SW480 (cell line): ENCODE results near the gene ENPP3.

Experiments used
- DNase-seq: peaks from one replicate; pipeline ENCODE4 v3.0.0-alpha.2; 2016; ENCODE audit warnings: low spot score

ENPP3 gene

DNA sequence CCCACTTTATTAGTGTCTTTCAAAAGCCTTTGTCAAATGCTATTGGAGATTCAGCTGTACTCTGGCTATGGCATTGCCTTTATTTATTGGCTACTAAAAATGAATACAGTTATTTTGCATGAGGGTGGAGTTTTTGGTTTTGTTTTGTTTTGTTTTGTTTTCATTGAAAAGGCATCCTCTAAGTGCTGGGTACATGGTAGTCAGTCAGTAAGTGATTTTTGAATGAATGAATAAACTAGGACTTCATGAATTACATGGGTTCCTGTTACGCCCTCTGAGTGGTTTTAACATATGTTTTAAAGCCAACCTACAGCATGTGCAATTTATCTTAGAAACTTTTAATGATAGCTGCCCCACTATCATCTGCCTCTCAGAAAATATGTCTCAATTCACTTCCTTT lies 131.9 kb downstream of the ENPP3 start:
- no peak for DNase-seq

DNA sequence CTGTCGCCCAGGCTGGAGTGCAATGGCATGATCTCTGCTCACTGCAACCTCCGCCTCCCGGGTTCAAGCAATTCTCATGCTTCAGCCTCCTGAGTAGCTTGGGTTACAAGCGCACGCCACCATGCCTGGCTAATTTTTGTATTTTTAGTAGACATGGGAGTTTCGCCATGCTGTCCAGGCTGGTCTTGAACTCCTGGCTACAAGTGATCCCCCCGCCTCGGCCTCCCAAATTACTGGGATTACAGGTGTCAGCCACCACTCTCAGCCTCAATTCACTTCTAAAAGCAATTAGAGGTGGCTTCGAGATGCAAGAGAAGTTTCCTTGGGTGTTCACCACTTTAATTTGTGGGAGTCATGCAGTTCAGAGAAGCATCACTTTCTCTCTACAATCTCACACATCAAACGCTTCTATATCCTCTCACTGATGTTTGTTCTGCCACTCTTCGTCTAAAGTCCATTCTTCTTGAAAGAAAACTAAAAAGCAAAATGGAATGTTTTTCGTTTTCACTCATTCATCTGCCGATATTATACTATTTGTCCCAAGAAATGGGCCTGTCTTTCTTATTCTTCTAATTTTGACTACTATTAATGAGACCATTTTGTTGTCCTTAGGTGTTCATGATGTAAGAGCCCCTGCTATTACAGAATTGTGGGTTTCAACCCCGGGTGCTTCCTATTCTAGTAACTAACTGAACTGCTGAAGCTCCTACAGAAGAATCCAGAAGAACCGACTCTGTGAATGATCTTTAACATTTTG lies 132.5 kb downstream of the ENPP3 start:
- DNase-seq, result no peak

DNA sequence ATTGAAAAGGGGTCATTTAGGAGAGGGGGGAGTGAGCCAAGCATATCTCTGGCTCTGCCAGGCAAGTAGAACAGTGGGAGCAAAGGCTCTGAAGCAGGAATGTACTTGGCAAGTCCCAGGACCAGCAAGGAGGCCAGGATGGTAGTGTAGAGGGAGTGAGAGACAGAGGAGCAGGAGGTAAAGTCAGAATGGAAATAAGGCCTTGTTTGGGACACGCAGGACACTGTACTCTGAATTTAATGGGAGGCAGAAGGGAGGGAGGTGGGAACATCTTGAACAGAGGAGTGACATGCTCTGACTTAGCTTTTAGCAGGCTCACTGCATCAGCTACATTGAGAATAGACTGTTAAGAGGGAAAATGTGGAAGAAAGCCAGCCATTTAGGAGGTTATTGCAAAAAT lies 133.7 kb downstream of the ENPP3 start:
- no peak for DNase-seq

DNA sequence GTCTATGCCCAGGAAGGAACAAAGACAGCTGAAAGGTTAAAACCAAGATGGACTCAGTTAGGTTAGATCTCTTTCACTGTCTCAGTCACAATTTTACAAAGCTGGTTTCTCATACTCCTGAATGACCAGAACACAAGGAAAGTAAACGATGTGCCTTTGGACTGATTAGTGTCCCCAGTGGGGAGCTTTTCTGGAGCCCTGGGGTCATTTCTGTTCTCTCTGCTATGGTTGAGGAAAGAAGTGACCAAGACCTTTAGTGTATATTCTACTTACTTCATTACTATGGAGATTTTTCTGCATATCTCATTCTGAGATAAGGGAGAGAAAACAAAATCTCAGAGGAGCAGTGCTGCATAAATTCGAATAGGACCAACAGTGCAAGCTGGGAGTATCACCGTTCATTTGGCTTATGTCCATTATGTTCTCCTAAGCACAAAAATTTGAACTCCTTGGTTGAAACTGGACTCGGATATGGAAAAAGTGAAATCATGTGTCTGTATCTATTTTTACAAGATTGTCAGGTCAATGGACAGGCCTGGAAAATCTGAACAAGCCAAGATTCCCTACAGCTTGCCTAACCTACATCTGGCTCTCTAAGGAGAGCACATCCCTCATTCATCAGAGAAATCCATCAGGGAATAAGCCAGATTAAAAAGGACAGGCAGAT lies 136.3 kb downstream of the ENPP3 start:
- no peak for DNase-seq

DNA sequence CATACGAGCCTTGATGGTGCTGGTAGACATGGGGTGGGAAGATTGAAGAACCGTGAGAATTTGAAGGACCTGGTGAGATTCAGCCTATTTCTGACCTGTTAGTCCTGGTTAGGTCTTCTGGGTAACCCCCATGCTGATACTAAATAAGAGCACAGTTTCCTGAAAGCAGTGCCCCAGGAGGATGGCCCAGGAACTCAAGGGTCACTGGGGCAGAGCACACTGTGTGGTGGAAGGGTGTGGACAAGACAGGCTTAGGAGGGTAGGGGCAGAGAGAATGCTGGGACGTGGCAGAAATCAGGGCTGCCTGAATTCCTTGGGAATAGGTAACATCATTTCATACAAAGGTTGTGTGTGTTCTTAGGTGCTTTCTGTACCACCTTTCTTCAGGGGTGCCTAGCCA lies 138.8 kb downstream of the ENPP3 start:
- DNase-seq, result no peak

DNA sequence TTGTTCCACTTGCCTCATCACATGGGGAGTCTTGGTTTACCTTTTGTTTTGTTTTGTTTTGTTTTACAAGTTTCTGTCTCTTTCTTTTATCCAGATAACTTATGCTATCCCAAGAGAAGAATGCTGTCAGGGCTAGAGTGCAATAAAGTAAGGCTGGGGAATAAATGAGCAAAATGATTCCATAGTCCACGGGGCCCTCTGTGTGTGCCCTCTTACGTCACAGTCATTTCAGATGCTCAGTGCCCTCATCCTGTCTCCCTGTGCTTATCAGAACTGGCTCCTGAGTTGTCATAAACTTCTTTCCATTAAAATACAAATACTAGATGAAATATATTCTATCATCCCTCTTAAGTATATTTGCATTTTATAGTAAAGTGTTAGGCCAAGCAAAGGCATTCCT lies 139.9 kb downstream of the ENPP3 start:
- DNase-seq, result no peak

DNA sequence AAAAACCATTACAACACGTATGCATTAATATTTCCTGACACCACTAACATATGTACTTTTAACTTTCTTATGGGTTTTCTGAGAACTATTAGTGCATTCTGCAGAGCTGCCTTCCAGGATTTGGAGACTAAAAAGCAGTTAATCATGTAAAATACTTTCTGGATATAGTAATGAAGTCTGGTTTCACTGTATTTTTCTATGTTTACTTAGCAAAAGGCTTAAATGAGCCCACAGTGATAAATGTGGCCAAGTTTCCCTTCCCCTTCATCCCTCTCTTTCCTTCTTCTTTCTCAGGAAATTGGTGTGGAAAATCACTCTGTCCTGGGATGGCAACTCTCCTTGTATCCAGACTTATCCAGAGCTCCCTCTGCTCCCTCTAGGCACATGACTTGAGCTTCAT lies 141.1 kb downstream of the ENPP3 start:
- DNase-seq, result no peak

DNA sequence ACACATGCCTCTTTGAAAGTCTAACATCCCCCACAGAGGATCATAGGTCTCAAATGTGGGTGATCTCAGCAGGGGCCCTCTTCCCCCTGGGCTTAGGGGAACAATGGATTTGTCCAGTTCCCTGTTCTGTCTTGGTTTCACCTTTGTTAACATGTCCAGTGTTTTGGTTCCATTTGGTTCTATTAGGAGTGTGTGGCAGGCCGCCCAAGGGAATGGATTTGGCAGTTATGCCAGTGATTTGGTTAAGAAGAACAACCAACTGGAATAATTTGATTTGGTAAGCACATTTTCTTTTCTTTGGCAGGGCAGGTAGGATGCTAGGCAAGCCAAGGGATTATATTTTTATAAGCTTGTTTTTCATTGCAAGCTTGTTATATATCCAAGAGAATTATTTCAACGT lies 142.2 kb downstream of the ENPP3 start:
- DNase-seq, result no peak

DNA sequence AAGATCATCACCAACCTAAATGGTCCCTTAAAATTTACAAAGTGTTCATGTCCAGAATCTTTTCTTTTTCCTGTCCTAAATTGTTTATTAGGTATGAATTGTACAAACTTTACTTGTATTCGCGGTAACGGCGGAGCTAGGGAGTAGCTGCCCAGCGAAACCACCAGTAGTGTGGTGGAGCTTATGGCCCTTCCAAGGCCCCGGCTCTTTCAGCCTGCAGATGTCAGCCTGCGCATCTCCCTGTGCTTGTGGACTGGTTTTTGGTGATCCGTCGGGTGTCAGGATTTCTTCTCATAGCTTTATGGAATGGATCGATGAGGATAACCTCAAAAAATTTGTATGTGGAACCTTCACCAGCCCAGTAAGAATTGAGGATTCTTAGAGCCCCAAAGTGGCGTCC lies 143.5 kb downstream of the ENPP3 start:
- no peak for DNase-seq

DNA sequence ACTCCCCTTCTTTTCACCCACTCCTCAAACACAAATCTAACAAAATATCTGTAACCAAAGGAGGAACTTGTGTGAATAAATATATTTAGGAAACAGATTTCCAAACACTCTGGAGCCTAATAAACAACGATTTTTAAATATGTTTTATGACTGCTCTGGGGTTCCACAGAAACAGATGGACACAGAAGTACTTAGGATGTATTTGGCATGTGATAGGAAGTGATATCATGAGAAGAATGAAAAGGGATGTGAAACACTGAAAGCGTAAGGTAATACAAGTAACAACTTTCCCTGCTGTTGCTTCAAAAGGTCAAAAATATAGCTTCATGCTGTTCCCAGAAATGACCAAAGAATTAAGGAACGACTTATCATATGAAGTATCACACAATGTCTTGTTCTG lies 144.6 kb downstream of the ENPP3 start:
- DNase-seq, result no peak

DNA sequence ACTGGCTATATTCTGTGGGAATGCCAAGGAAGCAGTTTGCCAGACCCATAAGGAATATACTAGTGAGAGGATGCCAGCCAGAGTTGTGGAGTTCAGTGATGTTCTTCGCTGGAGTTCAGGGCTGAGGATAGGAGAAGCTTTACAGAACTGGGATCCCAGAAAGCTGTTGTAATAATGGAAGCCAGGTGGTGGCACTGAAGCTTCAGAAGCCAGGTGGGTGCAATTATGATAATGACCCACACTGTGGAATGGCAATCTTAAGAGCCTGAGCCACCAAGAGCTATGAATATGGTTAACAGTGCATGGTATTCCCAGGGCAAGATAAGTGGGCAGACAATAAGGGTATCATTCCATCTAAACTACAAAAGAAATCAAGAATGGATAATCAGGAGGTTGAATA lies 145.7 kb downstream of the ENPP3 start:
- DNase-seq, result peak; percentile 11

DNA sequence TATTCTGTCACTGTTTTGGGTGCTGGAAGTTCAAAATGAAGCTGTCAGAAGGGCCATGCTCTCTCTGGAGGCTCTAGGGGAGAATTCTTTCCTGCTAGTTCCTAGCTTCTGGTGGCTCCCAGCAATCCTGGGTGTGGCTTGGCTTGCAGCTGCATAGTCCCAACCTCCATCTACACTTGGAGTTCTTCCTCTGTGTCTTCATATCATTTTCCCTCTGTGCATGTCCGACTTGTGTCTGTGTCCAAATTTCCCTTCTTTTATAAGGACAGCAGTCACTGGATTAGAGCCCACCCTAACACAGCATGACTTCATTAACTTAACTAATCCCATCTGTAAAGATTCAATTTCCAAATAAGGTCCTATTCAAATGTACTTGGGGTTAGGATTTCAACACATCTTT lies 147.5 kb downstream of the ENPP3 start:
- no peak for DNase-seq

DNA sequence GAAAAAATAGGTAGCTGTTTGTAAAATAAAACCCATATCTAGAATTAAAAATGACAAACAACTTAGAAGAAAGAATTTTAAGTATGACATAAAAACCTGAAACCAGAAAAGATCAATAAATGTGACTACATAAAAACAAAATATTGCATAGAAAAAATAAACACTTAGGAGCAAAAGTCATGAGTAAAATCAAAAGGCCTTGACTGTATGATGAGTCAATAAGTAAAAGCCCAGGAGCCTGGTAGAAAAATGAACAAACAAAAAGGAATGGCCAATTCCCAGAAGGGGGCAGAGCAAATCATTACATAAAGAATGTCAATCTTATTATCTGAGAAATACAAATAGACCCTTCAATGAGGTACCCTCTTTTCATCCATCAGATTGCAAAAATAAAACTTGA lies 150.0 kb downstream of the ENPP3 start:
- no peak for DNase-seq

DNA sequence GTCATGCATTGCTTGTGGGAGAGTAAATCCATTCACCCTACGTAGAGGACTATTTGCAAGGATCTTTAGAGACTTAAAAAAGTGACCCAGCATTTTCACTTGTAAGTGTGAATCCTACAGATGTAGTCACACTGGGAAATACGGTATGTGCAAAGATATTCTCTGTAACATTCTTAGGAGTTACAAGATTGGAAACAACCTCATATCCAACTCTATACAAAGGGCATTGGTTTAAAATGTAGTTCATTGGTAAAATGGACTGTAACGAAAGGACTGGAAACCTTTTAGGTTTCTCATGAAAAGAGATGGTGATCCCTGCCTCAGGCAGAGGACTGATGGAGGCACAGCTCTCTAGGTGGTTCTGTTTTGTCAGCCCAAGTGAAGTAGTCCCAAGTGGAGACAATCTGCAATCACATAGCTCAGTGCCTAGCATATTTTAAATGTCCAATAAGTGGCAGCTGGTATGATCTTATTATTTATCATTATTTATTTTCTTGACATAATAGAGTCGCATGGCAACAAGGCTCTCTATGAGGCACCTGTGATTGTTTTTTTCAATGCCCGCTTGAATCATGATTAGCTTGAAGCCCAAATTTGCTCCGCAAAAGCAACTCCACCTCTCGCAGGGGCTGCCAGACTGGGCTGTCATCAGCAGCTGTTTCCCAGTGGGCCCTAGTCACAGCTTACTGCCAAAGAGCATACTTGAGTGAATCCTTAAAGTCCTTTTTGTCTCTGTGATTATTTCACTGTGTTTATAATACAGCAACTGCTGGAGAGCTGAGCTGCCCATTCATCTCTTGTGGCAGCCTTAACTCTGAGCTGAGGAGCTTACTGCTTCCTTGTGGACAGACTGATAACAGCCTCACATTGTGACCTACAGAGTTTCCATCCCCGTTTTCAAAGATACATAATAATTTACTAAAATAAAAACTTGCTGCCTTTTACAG lies 150.9 kb downstream of the ENPP3 start:
- DNase-seq, result no peak

DNA sequence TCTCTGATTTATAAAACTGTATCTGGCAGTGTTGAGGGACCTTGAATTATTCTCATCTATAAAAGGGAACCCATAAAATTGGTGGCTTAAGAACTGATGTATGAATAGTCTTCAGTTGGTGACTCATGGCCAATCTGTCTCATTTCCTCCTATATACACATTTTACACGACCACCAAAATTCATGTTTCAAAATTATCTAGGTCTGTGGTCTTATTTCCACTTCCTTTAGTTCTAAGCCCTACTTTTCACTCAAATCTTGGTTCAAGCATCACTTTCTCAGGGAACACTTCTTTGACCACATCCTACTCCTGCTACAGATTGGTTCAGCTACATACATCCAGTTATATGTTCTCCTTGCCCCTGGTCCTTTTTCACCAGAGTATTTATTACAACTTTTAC lies 152.1 kb downstream of the ENPP3 start:
- no peak for DNase-seq

DNA sequence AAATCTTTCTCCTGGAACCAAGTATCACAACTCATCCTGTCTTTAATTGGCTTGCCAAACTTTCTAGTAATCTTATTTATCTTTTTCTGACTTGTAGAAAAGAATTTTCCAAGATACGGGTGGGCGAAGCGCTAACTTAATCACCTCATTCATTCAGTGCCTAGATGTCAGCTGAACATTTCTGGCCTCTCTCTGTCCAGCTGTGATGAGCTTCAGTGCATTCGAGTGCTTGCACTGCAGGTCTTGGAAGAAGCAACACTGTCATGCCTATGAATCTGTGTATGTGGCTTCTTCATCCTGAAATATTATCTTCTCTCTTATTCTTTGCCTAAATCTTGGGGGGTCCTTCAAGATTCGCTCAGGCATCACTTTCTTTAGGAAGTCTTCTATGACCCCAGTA lies 154.4 kb downstream of the ENPP3 start:
- no peak for DNase-seq

DNA sequence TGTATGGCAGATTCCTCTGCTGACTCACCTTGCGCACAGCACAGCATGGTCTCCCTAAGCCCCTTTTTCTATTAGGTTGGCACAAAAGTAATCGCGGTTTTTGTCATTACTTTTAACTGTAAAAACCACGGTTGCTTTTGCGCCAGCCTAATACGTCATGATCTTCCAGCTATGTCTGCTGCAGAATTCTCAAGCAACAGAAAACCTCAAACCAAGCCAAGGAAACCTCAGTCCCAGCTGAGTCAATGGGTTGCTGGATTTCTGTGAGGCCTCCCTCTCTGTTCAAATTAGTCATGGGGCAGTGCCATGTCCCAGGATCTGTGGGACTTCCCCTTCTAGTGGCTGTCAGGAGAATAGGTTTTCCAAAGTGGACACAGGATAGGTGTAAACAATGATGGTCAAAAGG lies 155.0 kb downstream of the ENPP3 start:
- no peak for DNase-seq

DNA sequence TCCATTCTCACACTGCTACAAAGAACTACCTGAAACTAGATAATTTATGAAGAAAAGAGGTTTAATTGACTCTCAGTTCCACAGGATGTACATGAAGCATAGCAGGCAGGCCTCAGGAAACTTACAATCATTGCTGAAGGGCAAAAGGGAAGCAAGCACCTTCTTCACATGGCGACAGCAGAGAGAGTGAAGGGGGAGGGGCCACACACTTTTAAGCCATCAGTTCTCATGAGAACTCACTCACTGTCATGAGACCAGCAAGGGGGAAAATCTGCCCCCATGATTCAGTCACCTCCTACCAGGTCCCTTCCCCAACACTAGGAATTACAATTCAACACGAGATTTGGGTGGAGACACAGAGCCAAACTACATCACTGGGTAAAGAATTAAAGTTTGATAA lies 158.3 kb downstream of the ENPP3 start:
- DNase-seq, result no peak
